Cardiac muscle cell (in vitro differentiated cells and primary cell): Measurements from ENCODE around the gene ZNF341. TPM values are rescaled to one million over a fixed set of nuclear protein-coding genes. Genes with fewer than 3 reads are reported as not detected.

ENCODE experiments used
- DNase-seq, 2 donors: peaks; one replicate each; pipeline versions ENCODE4 v3.0.0 to v3.0.0-alpha.2; 2010 to 2017; ENCODE audit warnings: low read depth in 1 of 2, low spot score in 1 of 2
- H3K27ac ChIP-seq: fragments of 200-600 bp; sonication (generic); 2 replicates; pipeline ENCODE4 v1.5.1; 2016
- H3K27me3 ChIP-seq: fragments of 200-600 bp; sonication (generic); 2 replicates; pipeline ENCODE4 v1.6.0; 2016; ENCODE audit warnings: control low read depth
- H3K36me3 ChIP-seq: fragments of 200-600 bp; sonication (generic); 2 replicates; pipeline ENCODE4 v1.5.1; 2016; ENCODE audit warnings: control low read depth
- H3K4me1 ChIP-seq: fragments of 200-600 bp; sonication (generic); 2 replicates; pipeline ENCODE4 v1.8.1; 2017; ENCODE audit warnings: low read depth, mild to moderate bottlenecking, mixed run types
- H3K4me3 ChIP-seq: fragments of 200-600 bp; sonication (generic); 2 replicates; pipeline ENCODE4 v1.5.1; 2016; ENCODE audit warnings: mild to moderate bottlenecking
- H3K9me3 ChIP-seq: fragments of 200-600 bp; sonication (generic); 2 replicates; pipeline ENCODE4 v1.5.1; 2017; ENCODE audit warnings: low read depth, mild to moderate bottlenecking, control low read depth
- polyA plus RNA-seq: library from polyadenylated mRNA; unstranded; fragments of >200 nt; fragmentation: Nextera tagmentation; extraction: Ambion mirVana; gene quantifications from 2 replicates; pipeline ENCODE4 v1.2.1, GENCODE V29; 2016
- total RNA-seq: library from RNA; depleted of rRNA; stranded (reverse); fragments of >200 nt; gene quantifications from 2 replicates; pipeline ENCODE4 v1.2.3, GENCODE V29; 2016
- TF ChIP-seq, protein P1 (sequence below): IDR thresholded peaks from 2 replicates; pipeline ENCODE4 v1.5.1; 2012; ENCODE audit warnings: low read depth, mild to moderate bottlenecking, low read length

Gene ZNF341
- total and polyA plus RNA-seq, 2 experiments from 2014 or later: 2.7 to 3.1 TPM

DNA sequence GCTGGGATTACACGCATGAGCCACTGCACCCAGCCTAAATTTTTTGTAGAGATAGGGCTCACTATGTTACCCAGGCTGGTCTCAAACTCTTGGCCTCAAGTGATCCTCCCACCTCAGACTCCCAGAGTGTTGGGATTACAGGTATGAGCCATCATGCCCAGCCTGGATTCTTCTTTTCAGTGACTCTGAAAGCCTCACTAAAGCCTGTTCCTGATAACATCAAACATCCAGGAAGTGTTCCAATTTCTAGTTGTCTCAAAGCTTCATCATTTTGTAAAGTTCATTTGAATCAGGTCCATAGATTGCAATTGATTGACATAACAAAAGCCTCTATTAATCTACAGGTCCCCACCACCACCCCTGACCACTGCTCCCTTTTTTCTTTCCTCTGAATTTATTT, 50.1 kb downstream of the ZNF341 start:
- TF ChIP-seq, protein P1, sequence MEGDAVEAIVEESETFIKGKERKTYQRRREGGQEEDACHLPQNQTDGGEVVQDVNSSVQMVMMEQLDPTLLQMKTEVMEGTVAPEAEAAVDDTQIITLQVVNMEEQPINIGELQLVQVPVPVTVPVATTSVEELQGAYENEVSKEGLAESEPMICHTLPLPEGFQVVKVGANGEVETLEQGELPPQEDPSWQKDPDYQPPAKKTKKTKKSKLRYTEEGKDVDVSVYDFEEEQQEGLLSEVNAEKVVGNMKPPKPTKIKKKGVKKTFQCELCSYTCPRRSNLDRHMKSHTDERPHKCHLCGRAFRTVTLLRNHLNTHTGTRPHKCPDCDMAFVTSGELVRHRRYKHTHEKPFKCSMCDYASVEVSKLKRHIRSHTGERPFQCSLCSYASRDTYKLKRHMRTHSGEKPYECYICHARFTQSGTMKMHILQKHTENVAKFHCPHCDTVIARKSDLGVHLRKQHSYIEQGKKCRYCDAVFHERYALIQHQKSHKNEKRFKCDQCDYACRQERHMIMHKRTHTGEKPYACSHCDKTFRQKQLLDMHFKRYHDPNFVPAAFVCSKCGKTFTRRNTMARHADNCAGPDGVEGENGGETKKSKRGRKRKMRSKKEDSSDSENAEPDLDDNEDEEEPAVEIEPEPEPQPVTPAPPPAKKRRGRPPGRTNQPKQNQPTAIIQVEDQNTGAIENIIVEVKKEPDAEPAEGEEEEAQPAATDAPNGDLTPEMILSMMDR: no peak
- no peak overlapping the region for H3K4me3 ChIP-seq
- H3K36me3 ChIP-seq: no peaks in the 10 kb centered on the region
- DNase-seq: no peak
- H3K27me3 ChIP-seq: no peaks in the 10 kb centered on the region
- no peak overlapping the region for H3K27ac ChIP-seq
- no peaks in the 10 kb centered on the region for H3K9me3 ChIP-seq
- no peaks in the 10 kb centered on the region for H3K4me1 ChIP-seq

DNA sequence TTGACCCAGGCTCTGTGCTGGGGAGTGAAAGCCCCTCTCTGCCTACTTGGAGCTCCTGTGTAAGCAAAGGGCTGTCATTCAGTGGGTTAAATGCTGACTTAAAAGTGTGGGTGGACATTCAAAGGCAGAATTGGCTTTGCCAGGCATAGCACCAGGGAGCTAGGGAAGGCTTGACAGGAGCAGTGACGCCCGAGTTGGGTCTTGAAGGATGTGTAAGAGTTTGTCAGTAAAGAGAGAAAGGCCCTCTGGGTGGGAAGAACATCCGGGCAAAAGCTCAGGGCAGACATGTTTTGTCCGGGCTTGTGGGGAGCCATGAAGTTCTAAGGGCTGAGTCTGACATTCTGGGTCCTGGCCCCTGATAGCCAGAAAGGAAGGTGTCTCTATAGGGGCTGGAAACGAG, 51.5 kb downstream of the ZNF341 start:
- H3K9me3 ChIP-seq: no peaks in the 10 kb centered on the region
- H3K36me3 ChIP-seq: no peaks in the 10 kb centered on the region
- TF ChIP-seq, protein P1: no peak
- no peak overlapping the region for H3K4me3 ChIP-seq
- no peak overlapping the region for H3K27ac ChIP-seq
- no peaks in the 10 kb centered on the region for H3K4me1 ChIP-seq
- H3K27me3 ChIP-seq: no peaks in the 10 kb centered on the region
- no peak for DNase-seq

DNA sequence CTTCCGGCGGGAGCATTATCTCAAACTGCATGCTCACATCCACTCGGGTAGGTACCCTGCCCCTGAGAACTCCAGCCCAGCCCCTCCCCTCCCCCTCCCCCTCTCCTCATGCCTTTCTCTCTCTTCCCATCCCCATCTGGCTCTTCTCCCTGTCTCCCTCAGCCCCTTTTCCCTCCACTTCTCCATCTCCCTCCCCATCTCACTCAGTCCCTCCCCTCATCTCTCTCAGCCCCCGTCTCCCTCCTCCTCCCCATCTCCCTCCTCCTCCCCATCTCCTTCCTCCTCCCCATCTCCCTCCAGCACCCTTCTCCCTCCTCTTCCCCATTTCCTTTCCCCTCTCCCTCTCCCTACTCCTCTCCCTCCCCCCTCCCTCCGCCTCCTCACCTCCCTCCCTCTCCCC, 52.0 kb downstream of the ZNF341 start:
- no peak for DNase-seq
- Histone ChIP-seq H3K36me3 (no peaks in the 10 kb centered on the region), H3K9me3 (no peaks in the 10 kb centered on the region), H3K4me1 (peaks cover 4% of the 10 kb centered on the region), H3K4me3 (no peak overlapping the region), H3K27ac (no peak overlapping the region), H3K27me3 (no peaks in the 10 kb centered on the region)
- TF ChIP-seq, protein P1: no peak

DNA sequence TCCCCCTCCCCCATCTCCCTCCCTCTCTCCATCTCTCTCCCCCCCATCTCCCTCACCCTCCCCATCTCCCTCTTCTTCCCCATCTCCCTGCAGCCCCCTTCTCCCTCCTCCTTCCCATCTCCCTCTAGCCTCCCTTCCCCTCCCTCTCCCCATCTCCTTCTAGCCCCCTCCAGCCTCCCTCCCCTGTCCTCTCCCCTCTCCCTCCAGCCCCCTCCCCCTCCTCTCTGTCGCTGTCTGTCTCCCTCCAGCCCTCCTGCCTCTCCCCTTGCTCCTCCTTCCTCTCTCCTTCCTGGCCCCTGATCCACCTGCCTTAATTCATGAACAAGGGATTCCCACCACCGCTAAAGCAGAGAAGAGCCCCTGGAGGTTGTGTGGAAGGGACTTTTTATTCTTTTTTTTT, 52.4 kb downstream of the ZNF341 start:
- Histone ChIP-seq H3K36me3 (no peaks in the 10 kb centered on the region), H3K9me3 (no peaks in the 10 kb centered on the region), H3K4me3 (no peak overlapping the region), H3K27me3 (no peaks in the 10 kb centered on the region), H3K4me1 (peaks cover 8% of the 10 kb centered on the region), H3K27ac (no peak overlapping the region)
- DNase-seq: no peak
- TF ChIP-seq, protein P1: no peak

DNA sequence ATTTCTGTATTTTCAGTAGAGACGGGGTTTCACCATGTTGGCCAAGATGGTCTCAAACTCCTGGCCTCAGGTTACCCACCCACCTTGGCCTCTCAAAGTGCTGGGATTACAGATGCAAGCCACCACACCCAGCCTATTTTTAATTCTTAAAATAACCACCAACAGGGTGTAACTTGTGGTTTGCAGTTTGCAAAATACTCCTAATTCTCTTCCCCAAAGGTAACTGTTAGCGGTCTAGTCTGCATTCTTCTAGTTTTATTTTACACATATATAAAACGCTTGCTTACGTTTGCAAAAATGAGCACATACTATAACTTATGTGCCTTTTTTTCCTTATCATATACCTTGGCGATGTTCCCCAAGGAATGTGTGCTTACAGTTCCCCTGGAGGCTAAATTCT, 53.7 kb downstream of the ZNF341 start:
- no peak for DNase-seq
- Histone ChIP-seq H3K36me3 (no peaks in the 10 kb centered on the region), H3K27me3 (no peaks in the 10 kb centered on the region), H3K4me3 (no peak overlapping the region), H3K4me1 (peaks cover 17% of the 10 kb centered on the region), H3K9me3 (no peaks in the 10 kb centered on the region), H3K27ac (no peak overlapping the region)
- TF ChIP-seq, protein P1: no peak
